Activated CD4-positive, CD25-positive, alpha-beta regulatory T cell treated with anti-CD3 and anti-CD28 coated beads, Interleukin-2, amount 50 U/mL, for 24 hours (primary cell): ENCODE data around the gene TSPAN11.

Experiments
- ATAC-seq, 2 donors: fragments of 150-1000 bp; cut with Tn5 transposase; one replicate each; pipeline ENCODE4 v1.10.0; 2021; ENCODE audit warnings: mild to moderate bottlenecking in 1 of 2, moderate library complexity in 1 of 2

TSPAN11 gene

GRCh38 chr12:30982413-30982812, 55.9 kb downstream of the TSPAN11 start:
- ATAC-seq = no peak

- ATAC-seq = peak in 1 of 2 donors; percentile 45
These were observed 59.4 kb downstream of the TSPAN11 start for GRCh38 chr12:30985814-30986452.

- no peak for ATAC-seq
These were observed 61.5 kb downstream of the TSPAN11 start for GRCh38 chr12:30988086-30988485.

- no peak for ATAC-seq
These were observed 62.2 kb downstream of the TSPAN11 start for GRCh38 chr12:30988646-30989286.

GRCh38 chr12:30989754-30990153, 63.2 kb downstream of the TSPAN11 start:
- ATAC-seq = peak in 1 of 2 donors; percentile 7

- no peak for ATAC-seq
These were observed 63.8 kb downstream of the TSPAN11 start for GRCh38 chr12:30990316-30990715.

- ATAC-seq = no peak
These were observed 64.2 kb downstream of the TSPAN11 start for GRCh38 chr12:30990776-30991175.

- no peak for ATAC-seq
These were observed 64.9 kb downstream of the TSPAN11 start for GRCh38 chr12:30991466-30991865.

GRCh38 chr12:30992381-30992780, 65.8 kb downstream of the TSPAN11 start:
- no peak for ATAC-seq

GRCh38 chr12:30993766-30994165, 67.2 kb downstream of the TSPAN11 start:
- no peak for ATAC-seq

- no peak for ATAC-seq
These were observed 67.7 kb downstream of the TSPAN11 start for GRCh38 chr12:30994274-30994673.

- no peak for ATAC-seq
These were observed 69.7 kb downstream of the TSPAN11 start for GRCh38 chr12:30996255-30996654.

- ATAC-seq = no peak
These were observed 70.2 kb downstream of the TSPAN11 start for GRCh38 chr12:30996752-30997151.

GRCh38 chr12:30997685-30998440, 71.3 kb downstream of the TSPAN11 start:
- ATAC-seq = no peak

- ATAC-seq = no peak
These were observed 72.5 kb downstream of the TSPAN11 start for GRCh38 chr12:30999011-30999410.

- ATAC-seq = no peak
These were observed 73.2 kb downstream of the TSPAN11 start for GRCh38 chr12:30999723-31000122.

GRCh38 chr12:31000751-31001150, 74.2 kb downstream of the TSPAN11 start:
- no peak for ATAC-seq

- ATAC-seq = no peak
These were observed 75.2 kb downstream of the TSPAN11 start for GRCh38 chr12:31001581-31002360.

- ATAC-seq = peak in 1 of 2 donors; percentile 21
These were observed 75.8 kb downstream of the TSPAN11 start for GRCh38 chr12:31002361-31002725.

GRCh38 chr12:31002999-31003398, 76.5 kb downstream of the TSPAN11 start:
- peak in 1 of 2 donors; percentile 12 for ATAC-seq

GRCh38 chr12:31003861-31004640, 77.5 kb downstream of the TSPAN11 start:
- ATAC-seq = no peak

- ATAC-seq = no peak
These were observed 78.1 kb downstream of the TSPAN11 start for GRCh38 chr12:31004666-31005065.
